ENCODE results near the gene PLSCR5.

The PLSCR5 gene

DNA sequence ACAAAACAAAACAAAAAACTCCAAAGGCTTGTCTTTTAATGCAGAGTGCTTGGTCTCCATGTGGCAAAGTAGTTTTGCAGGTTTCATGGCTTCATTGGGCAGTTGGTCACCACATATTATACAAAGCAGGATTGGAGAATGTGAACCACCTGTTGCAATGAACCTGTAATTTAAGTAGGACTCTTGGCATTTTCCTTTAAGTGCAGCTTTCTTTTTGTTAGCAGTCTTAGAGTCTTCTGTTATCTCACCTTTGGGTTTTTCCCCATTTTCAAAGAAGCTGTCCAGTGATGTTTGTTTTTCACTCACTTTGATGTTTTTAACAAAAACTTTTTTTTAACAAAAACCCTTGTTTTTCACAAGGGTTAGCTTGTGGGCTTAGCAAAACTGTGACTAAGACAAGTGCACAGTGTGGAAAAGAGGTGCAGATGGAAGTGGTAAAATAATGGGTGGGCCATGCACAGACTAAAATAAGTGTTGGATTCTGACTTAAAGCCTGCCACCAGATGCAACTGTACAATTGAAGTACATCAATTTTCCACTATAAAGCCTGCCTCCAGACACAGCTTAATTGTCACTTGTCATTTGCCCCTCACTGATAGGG is 57.8 kb downstream of the PLSCR5 start:
- Histone ChIP-seq H3K9me3 (no peaks in the 10 kb centered on the region), H3K4me1 (no peaks in the 10 kb centered on the region), H3K27me3 (peaks cover 5% of the 10 kb centered on the region), H3K4me3 (ENCODE audit: low read depth, low read length) (no peak overlapping the region), H3K36me3 (no peaks in the 10 kb centered on the region)
- TF ChIP-seq, protein P1, sequence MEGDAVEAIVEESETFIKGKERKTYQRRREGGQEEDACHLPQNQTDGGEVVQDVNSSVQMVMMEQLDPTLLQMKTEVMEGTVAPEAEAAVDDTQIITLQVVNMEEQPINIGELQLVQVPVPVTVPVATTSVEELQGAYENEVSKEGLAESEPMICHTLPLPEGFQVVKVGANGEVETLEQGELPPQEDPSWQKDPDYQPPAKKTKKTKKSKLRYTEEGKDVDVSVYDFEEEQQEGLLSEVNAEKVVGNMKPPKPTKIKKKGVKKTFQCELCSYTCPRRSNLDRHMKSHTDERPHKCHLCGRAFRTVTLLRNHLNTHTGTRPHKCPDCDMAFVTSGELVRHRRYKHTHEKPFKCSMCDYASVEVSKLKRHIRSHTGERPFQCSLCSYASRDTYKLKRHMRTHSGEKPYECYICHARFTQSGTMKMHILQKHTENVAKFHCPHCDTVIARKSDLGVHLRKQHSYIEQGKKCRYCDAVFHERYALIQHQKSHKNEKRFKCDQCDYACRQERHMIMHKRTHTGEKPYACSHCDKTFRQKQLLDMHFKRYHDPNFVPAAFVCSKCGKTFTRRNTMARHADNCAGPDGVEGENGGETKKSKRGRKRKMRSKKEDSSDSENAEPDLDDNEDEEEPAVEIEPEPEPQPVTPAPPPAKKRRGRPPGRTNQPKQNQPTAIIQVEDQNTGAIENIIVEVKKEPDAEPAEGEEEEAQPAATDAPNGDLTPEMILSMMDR (IDR thresholded peaks at IDR 0.05; ENCODE audit: low read depth, low read length), result no peak
- no peak for DNase-seq

DNA sequence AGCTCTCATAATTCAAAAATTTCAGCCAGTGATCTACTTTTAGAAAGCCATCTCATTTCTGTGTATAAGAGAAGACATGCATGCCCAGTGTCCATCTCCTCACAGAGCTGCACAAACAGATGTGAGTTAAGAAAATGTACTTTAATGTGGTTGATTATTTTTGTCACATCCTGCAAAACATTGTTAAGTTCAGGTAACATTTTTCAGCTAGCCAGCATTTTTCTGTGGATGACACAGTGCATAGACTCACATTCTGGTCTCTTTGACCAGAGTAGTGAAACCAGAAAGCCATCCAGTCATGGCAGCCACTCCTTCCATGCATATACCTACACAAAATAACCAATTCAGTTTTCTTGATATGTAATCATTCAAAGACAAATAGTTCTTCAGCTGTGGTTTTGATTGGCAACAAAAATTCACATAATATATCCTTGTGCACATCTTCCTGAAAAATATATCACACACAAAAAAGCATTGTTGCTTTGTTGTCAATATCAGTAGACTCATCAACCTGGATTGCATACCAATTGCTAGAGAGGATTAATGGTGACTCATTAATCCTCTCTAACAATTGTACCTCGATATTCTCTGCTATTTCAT is 58.7 kb downstream of the PLSCR5 start:
- Histone ChIP-seq H3K4me1 (no peaks in the 10 kb centered on the region), H3K27me3 (peaks cover 5% of the 10 kb centered on the region), H3K9me3 (no peaks in the 10 kb centered on the region), H3K36me3 (no peaks in the 10 kb centered on the region), H3K4me3 (ENCODE audit: low read depth, low read length) (no peak overlapping the region)
- no peak for DNase-seq
- TF ChIP-seq, protein P1 (IDR thresholded peaks at IDR 0.05; ENCODE audit: low read depth, low read length), result no peak

DNA sequence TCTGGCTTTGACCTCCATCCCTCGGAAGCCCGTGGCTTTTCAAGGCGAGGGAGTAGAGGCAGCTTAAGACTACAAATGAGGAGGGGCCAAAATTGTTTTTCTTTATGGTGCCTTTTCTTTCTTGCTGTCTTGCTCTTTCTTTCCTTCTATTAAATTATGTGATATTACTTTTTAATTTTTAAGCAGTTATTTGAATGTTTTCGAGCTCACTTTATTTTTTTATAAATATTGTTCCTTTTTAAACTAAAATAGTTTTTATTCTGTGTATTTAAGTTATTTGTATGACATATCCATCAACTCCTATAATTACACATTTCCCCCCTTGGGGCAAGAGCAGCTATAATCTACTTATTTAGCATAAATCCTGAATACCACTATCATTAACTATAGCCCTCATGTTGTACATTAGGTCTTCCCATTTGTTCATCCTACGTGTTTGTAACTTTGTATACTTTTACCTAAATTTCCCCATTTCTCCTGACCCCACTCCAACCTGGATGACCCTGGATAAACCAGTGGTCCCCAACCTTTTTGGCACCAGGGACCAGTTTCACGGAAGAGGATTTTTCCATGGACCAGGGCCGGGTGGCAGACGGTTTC is 60.1 kb downstream of the PLSCR5 start:
- Histone ChIP-seq H3K4me1 (no peaks in the 10 kb centered on the region), H3K36me3 (no peaks in the 10 kb centered on the region), H3K27me3 (peaks cover 5% of the 10 kb centered on the region), H3K4me3 (ENCODE audit: low read depth, low read length) (peak overlapping the region; percentile 67), H3K9me3 (no peaks in the 10 kb centered on the region)
- TF ChIP-seq, protein P1 (IDR thresholded peaks at IDR 0.05; ENCODE audit: low read depth, low read length), result no peak
- no peak for DNase-seq

DNA sequence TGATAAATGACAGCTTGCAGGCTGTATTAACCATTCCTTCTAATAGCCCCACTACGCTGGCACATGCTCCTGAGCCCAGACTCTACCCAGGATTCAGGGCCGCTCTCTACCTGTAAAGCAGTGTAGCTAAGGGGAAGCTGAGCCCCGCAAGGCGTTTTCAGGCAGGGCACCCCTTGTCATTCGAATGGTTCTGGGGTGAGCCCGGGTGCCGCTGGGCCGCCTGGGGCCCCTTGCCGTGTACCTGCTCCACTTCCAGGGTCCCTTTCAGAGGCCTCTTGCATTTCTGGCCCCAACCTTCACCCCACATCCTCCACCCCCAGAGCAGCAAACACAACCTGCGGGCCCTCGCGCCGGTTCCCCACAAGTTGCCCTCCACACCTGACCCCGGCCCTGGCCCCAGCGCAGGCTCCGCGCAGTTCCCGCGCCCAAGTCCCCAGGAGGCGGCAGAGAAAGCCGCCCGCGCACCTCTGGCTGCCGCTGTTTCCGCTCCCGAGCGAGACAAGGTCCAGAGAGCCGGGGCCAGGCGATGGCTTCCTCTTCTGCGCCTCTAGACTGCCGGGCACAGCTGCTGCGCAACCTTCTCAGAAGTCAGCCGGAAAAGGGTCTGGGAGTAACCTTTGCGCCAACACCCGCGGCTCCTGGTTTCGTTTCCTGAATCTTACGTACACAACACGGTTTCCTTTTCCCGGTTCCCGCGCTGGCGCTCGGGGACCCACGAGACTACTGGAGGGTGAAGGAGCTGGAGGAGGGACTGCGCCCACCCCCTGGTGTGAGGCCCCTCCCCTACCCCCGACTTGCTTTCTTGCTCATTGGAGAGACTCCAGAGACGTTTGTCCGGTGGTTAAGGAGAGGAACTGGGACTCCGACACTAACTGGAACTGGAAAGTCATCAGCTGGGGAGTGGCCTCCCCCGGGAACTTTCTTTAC is 60.9 kb downstream of the PLSCR5 start, which contains the start of gene PLSCR1:
TSS of gene PLSCR1 (minus strand) at position 606 of the 927 bp plus-strand sequence. CDS start 8,055 bp downstream, outside the sequence.
- TF ChIP-seq, protein P1 (IDR thresholded peaks at IDR 0.05; ENCODE audit: low read depth, low read length), result no peak
- peak; percentile 44 for DNase-seq
- Histone ChIP-seq H3K36me3 (no peaks in the 10 kb centered on the region), H3K4me1 (no peaks in the 10 kb centered on the region), H3K4me3 (ENCODE audit: low read depth, low read length) (peak within 1 kb of the TSS; percentile 67), H3K27me3 (peaks cover 5% of the 10 kb centered on the region), H3K9me3 (no peaks in the 10 kb centered on the region)

DNA sequence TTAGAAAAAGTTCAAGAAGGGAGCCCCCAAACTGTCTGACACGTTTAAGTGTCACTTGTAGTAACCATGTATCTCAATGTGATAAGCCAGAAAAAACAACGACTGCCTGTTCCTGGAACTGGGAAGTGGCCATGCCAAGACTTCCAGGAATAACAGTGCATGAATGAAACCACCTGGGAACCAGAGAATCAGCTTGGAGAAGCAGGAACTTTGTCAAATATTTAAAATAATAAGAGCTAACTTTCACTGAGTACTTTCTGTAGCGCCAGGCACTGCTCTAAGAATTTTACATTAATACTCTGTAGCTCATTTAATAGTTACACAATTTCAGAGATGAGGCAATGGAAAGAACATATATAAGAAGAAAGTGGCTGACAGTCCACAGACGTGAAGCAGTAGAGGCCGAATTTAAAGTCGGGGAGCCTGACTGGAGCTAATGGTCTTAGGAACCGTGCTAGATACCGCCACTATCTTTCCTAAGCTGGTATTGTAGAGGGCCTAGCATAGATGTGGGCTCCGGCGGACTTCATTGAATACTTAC is 61.6 kb downstream of the PLSCR5 start:
- no peak for DNase-seq
- Histone ChIP-seq H3K9me3 (no peaks in the 10 kb centered on the region), H3K27me3 (peaks cover 5% of the 10 kb centered on the region), H3K4me3 (ENCODE audit: low read depth, low read length) (no peak overlapping the region), H3K4me1 (no peaks in the 10 kb centered on the region), H3K36me3 (no peaks in the 10 kb centered on the region)
- TF ChIP-seq, protein P1 (IDR thresholded peaks at IDR 0.05; ENCODE audit: low read depth, low read length), result no peak

All from BE2C (cell line).